WTC11 (cell line): ENCODE data around the gene OR1L8. TPM values are rescaled to one million over a fixed set of nuclear protein-coding genes. Genes with fewer than 3 reads are reported as not detected.
"Not testable (repeated sequence)": the region's sequence is repeated elsewhere in the genome, so short reads cannot be mapped to it uniquely, and the experiment has no call there.

Source experiments
- ATAC-seq: fragments of 200-7000 bp; cut with Tn5 transposase; 2 replicates; pipeline ENCODE4 v1.10.0; 2021; ENCODE audit warnings: mild to moderate bottlenecking, moderate library complexity
- Bru-seq: library from RNA; stranded (reverse); fragments of 400-500 nt; gene quantifications from one replicate; lab custom pipeline; 2021; lab: Mats Ljungman, UMichigan
- CTCF ChIA-PET: fragments of 300-600 bp; sonication (Branson Sonifier 250); formaldehyde crosslinking; loops from one replicate; lab custom pipeline; 2021; ENCODE audit warnings: antibody characterized with exemption; lab: Charles Lee
- POLR2A ChIA-PET: fragments of 350-600 bp; sonication (Branson Sonifier 250); formaldehyde crosslinking; loops from one replicate; lab custom pipeline; 2021; ENCODE audit warnings: antibody characterized with exemption; lab: Charles Lee
- DNase-seq: peaks from one replicate; pipeline ENCODE4 v3.0.0; 2021; ENCODE audit warnings: low spot score
- H3K27ac Mint-ChIP-seq: 2 replicates; pipeline ENCODE4 v1.8.0; 2021; ENCODE audit warnings: mixed read lengths
- H3K27me3 Mint-ChIP-seq: 2 replicates; pipeline ENCODE4 v1.8.0; 2021; ENCODE audit warnings: low read depth, mild to moderate bottlenecking, moderate library complexity, mixed read lengths
- H3K36me3 Mint-ChIP-seq: 2 replicates; pipeline ENCODE4 v1.8.0; 2021; ENCODE audit warnings: mixed read lengths
- H3K4me1 Mint-ChIP-seq: 2 replicates; pipeline ENCODE4 v1.8.0; 2022; ENCODE audit warnings: mixed read lengths
- H3K4me3 Mint-ChIP-seq: 2 replicates; pipeline ENCODE4 v1.8.0; 2021; ENCODE audit warnings: mild to moderate bottlenecking, moderate library complexity, mixed read lengths
- H3K9me3 Mint-ChIP-seq: 2 replicates; pipeline ENCODE4 v1.8.0; 2021; ENCODE audit warnings: mixed read lengths
- ATF2 ChIP-seq: sonication (generic); formaldehyde crosslinking; IDR thresholded peaks from 2 replicates; pipeline ENCODE4 v1.8.1; 2022; ENCODE audit warnings: low read depth, missing genetic modification reagents, borderline replicate concordance
- CBFB ChIP-seq: sonication (generic); formaldehyde crosslinking; IDR thresholded peaks from 2 replicates; pipeline ENCODE4 v1.8.1; 2022; ENCODE audit warnings: mild to moderate bottlenecking, low read depth, missing genetic modification reagents
- CREM ChIP-seq: sonication (generic); formaldehyde crosslinking; IDR thresholded peaks from 2 replicates; pipeline ENCODE4 v1.8.1; 2022; ENCODE audit warnings: mild to moderate bottlenecking, missing genetic modification reagents, moderate library complexity
- ELF4 ChIP-seq: sonication (generic); formaldehyde crosslinking; IDR thresholded peaks from 2 replicates; pipeline ENCODE4 v1.8.1; 2022; ENCODE audit warnings: low read depth, mild to moderate bottlenecking, moderate library complexity, missing genetic modification reagents
- EMX1 ChIP-seq: fragments of 250-450 bp; sonication (Bioruptor Pico); IDR thresholded peaks from 2 replicates; pipeline ENCODE4 v1.8.0; 2021; ENCODE audit warnings: mild to moderate bottlenecking
- ETV6 ChIP-seq: sonication (generic); formaldehyde crosslinking; IDR thresholded peaks from 2 replicates; pipeline ENCODE4 v1.8.1; 2022; ENCODE audit warnings: mild to moderate bottlenecking, missing genetic modification reagents
- FOXJ3 ChIP-seq: sonication (generic); formaldehyde crosslinking; IDR thresholded peaks from 2 replicates; pipeline ENCODE4 v1.9.0; 2021; ENCODE audit warnings: missing genetic modification reagents, mild to moderate bottlenecking, borderline replicate concordance
- GABPB1 ChIP-seq: sonication (generic); formaldehyde crosslinking; IDR thresholded peaks from 2 replicates; pipeline ENCODE4 v1.8.1; 2023; ENCODE audit warnings: mild to moderate bottlenecking, missing genetic modification reagents
- GRHL2 ChIP-seq: fragments of 250-450 bp; sonication (Bioruptor Pico); IDR thresholded peaks from 2 replicates; pipeline ENCODE4 v1.8.0; 2022; ENCODE audit warnings: mild to moderate bottlenecking, moderate library complexity; ENCODE audit not compliant: insufficient replicate concordance, severe bottlenecking
- HMGA2 ChIP-seq: fragments of 250-450 bp; sonication (Bioruptor Pico); IDR thresholded peaks from 2 replicates; pipeline ENCODE4 v1.4.0; 2021; ENCODE audit warnings: mild to moderate bottlenecking, moderate library complexity
- NFE2L1 ChIP-seq: sonication (generic); formaldehyde crosslinking; IDR thresholded peaks from 2 replicates; pipeline ENCODE4 v1.8.1; 2023; ENCODE audit warnings: missing genetic modification reagents
- NR2C2 ChIP-seq: sonication (generic); formaldehyde crosslinking; IDR thresholded peaks from 2 replicates; pipeline ENCODE4 v1.8.0; 2022; ENCODE audit warnings: mild to moderate bottlenecking, missing genetic modification reagents
- PRRX2 ChIP-seq: fragments of 250-450 bp; sonication (Bioruptor Pico); IDR thresholded peaks from 2 replicates; pipeline ENCODE4 v1.8.0; 2021; ENCODE audit warnings: mild to moderate bottlenecking
- RORB ChIP-seq: fragments of 250-450 bp; sonication (Bioruptor Pico); IDR thresholded peaks from 2 replicates; pipeline ENCODE4 v1.9.0; 2021; ENCODE audit warnings: mild to moderate bottlenecking
- SMAD3 ChIP-seq: sonication (generic); formaldehyde crosslinking; IDR thresholded peaks from 2 replicates; pipeline ENCODE4 v1.8.0; 2022; ENCODE audit warnings: missing genetic modification reagents, mild to moderate bottlenecking, borderline replicate concordance
- SMAD4 ChIP-seq: sonication (generic); formaldehyde crosslinking; IDR thresholded peaks from 2 replicates; pipeline ENCODE4 v1.8.0; 2022; ENCODE audit warnings: mild to moderate bottlenecking, missing genetic modification reagents
- TP53 ChIP-seq: sonication (generic); formaldehyde crosslinking; IDR thresholded peaks from 2 replicates; pipeline ENCODE4 v1.8.1; 2023; ENCODE audit warnings: mild to moderate bottlenecking, missing genetic modification reagents
- ZNF416 ChIP-seq: fragments of 250-450 bp; sonication (Bioruptor Pico); IDR thresholded peaks from 2 replicates; pipeline ENCODE4 v1.9.0; 2021; ENCODE audit warnings: mild to moderate bottlenecking, inconsistent platforms
- ZNF512 ChIP-seq: sonication (generic); formaldehyde crosslinking; IDR thresholded peaks from 2 replicates; pipeline ENCODE4 v1.8.1; 2022; ENCODE audit warnings: missing genetic modification reagents, borderline replicate concordance
- long read RNA-seq, 3 experiments: library from RNA in 1 of 3; library from capped mRNA in 1 of 3; library from polyadenylated mRNA in 1 of 3; unstranded in 2 of 3; stranded (forward) in 1 of 3; transcript quantifications; one replicate each; pipeline ENCODE4 v2.0.0, GENCODE V29; 2021
- total RNA-seq: library from RNA; stranded (reverse); gene quantifications from 3 replicates; pipeline ENCODE4 v1.2.3, GENCODE V29; 2021
- TF ChIP-seq, protein P1 (sequence below): sonication (generic); formaldehyde crosslinking; IDR thresholded peaks from 2 replicates; pipeline ENCODE4 v1.8.0; 2023; ENCODE audit warnings: missing genetic modification reagents
- TF ChIP-seq, protein P2 (sequence below): fragments of 250-450 bp; sonication (Bioruptor Pico); IDR thresholded peaks from 2 replicates; pipeline ENCODE4 v1.9.0; 2021; ENCODE audit warnings: mild to moderate bottlenecking
- TF ChIP-seq, protein P3 (sequence below): sonication (generic); formaldehyde crosslinking; conservative IDR thresholded peaks from 2 replicates; pipeline ENCODE4 v1.8.1; 2023; ENCODE audit warnings: mild to moderate bottlenecking, low read depth, missing genetic modification reagents, moderate library complexity
- TF ChIP-seq, protein P4 (sequence below): fragments of 250-450 bp; sonication (Bioruptor Pico); IDR thresholded peaks from 2 replicates; pipeline ENCODE4 v2.1.2; 2022; ENCODE audit warnings: mild to moderate bottlenecking, moderate library complexity
- TF ChIP-seq, protein P5 (sequence below): sonication (generic); formaldehyde crosslinking; IDR thresholded peaks from 2 replicates; pipeline ENCODE4 v1.8.1; 2023; ENCODE audit warnings: mild to moderate bottlenecking, missing genetic modification reagents

Gene OR1L8
- not detected in 3 replicates for total RNA-seq
- Bru-seq, nascent RNA = not detected
- long read RNA-seq, experiment 1 = 0 reads
- long read RNA-seq, experiment 2 = 0 reads
- long read RNA-seq, experiment 3 = 0 reads

DNA sequence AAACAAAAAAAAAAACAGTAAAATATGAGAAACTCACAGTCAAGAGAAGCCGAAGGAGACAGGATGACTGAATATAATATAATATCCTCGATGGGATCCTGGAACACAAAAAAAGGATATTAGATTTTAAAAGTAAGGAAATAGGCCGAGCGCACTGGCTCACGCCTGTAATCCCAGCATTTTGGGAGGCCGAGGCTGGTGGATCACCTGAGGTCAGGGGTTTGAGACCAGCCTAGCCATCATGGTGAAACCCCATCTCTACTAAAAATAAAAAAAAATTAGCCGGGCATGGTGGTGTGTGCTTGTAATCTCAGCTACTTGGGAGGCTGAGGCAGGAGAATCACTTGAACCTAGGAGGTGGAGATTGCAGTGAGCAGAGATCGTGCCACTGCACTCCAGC is at the start of gene OR1L8:
OR1L8 (minus strand) TSS at position 101 of the 400 bp plus-strand sequence. CDS start 14,907 bp downstream, outside the sequence.
- ATAC-seq, DNase-seq, H3K4me1 Mint-ChIP-seq, H3K4me3 Mint-ChIP-seq, H3K27me3 Mint-ChIP-seq, CTCF ChIA-PET, H3K27ac Mint-ChIP-seq, POLR2A ChIA-PET: not testable (repeated sequence)
- H3K36me3 Mint-ChIP-seq = peaks cover 22% of the 10 kb centered on the region
- H3K9me3 Mint-ChIP-seq = peaks cover 54% of the 10 kb centered on the region

GRCh38 chr9:122619996-122620395 is 36.8 kb upstream of the OR1L8 start:
- Mint-ChIP-seq H3K4me3 (no peak overlapping the region), H3K27ac (no peak overlapping the region), H3K9me3 (peaks cover 85% of the 10 kb centered on the region), H3K27me3 (peaks cover 15% of the 10 kb centered on the region), H3K4me1 (no peaks in the 10 kb centered on the region), H3K36me3 (peaks cover 45% of the 10 kb centered on the region)
- ATAC-seq (no peak), DNase-seq (no peak)
- ChIA-PET POLR2A (no interaction called here), CTCF (no interaction called here)
- TF ChIP-seq ELF4 (CRISPR knock-in tag) (no peak), ZNF512 (CRISPR knock-in tag) (no peak), PRRX2 (CRISPR knock-in tag) (no peak), FOXJ3 (no peak), TP53 (no peak), SMAD3 (CRISPR knock-in tag) (no peak), CBFB (CRISPR knock-in tag) (no peak), EMX1 (no peak), ATF2 (no peak)
- TF ChIP-seq, protein P1, sequence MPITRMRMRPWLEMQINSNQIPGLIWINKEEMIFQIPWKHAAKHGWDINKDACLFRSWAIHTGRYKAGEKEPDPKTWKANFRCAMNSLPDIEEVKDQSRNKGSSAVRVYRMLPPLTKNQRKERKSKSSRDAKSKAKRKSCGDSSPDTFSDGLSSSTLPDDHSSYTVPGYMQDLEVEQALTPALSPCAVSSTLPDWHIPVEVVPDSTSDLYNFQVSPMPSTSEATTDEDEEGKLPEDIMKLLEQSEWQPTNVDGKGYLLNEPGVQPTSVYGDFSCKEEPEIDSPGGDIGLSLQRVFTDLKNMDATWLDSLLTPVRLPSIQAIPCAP (CRISPR knock-in tag) = no peak
- TF ChIP-seq, protein P2, sequence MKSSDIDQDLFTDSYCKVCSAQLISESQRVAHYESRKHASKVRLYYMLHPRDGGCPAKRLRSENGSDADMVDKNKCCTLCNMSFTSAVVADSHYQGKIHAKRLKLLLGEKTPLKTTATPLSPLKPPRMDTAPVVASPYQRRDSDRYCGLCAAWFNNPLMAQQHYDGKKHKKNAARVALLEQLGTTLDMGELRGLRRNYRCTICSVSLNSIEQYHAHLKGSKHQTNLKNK (CRISPR knock-in tag) = no peak

GRCh38 chr9:122614362-122614761 is 31.2 kb upstream of the OR1L8 start, which contains the start of gene OR1Q1:
Gene OR1Q1, plus strand, starts transcription at chr9:122614738. Its CDS starts 0 bp downstream, at chr9:122614738.
- no peak for DNase-seq
- TF ChIP-seq, protein P3, sequence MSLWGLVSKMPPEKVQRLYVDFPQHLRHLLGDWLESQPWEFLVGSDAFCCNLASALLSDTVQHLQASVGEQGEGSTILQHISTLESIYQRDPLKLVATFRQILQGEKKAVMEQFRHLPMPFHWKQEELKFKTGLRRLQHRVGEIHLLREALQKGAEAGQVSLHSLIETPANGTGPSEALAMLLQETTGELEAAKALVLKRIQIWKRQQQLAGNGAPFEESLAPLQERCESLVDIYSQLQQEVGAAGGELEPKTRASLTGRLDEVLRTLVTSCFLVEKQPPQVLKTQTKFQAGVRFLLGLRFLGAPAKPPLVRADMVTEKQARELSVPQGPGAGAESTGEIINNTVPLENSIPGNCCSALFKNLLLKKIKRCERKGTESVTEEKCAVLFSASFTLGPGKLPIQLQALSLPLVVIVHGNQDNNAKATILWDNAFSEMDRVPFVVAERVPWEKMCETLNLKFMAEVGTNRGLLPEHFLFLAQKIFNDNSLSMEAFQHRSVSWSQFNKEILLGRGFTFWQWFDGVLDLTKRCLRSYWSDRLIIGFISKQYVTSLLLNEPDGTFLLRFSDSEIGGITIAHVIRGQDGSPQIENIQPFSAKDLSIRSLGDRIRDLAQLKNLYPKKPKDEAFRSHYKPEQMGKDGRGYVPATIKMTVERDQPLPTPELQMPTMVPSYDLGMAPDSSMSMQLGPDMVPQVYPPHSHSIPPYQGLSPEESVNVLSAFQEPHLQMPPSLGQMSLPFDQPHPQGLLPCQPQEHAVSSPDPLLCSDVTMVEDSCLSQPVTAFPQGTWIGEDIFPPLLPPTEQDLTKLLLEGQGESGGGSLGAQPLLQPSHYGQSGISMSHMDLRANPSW (CRISPR knock-in tag) = no peak
- TF ChIP-seq ETV6 (no peak), RORB (no peak), SMAD3 (CRISPR knock-in tag) (no peak), HMGA2 (CRISPR knock-in tag) (no peak), SMAD4 (no peak), GABPB1 (CRISPR knock-in tag) (no peak), NR2C2 (no peak), GRHL2 (CRISPR knock-in tag) (no peak), ZNF416 (CRISPR knock-in tag) (no peak), NFE2L1 (CRISPR knock-in tag) (no peak), CREM (no peak)
- TF ChIP-seq, protein P4, sequence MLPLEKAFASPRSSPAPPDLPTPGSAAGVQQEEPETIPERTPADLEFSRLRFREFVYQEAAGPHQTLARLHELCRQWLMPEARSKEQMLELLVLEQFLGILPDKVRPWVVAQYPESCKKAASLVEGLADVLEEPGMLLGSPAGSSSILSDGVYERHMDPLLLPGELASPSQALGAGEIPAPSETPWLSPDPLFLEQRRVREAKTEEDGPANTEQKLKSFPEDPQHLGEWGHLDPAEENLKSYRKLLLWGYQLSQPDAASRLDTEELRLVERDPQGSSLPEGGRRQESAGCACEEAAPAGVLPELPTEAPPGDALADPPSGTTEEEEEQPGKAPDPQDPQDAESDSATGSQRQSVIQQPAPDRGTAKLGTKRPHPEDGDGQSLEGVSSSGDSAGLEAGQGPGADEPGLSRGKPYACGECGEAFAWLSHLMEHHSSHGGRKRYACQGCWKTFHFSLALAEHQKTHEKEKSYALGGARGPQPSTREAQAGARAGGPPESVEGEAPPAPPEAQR = no peak
- TF ChIP-seq, protein P5, sequence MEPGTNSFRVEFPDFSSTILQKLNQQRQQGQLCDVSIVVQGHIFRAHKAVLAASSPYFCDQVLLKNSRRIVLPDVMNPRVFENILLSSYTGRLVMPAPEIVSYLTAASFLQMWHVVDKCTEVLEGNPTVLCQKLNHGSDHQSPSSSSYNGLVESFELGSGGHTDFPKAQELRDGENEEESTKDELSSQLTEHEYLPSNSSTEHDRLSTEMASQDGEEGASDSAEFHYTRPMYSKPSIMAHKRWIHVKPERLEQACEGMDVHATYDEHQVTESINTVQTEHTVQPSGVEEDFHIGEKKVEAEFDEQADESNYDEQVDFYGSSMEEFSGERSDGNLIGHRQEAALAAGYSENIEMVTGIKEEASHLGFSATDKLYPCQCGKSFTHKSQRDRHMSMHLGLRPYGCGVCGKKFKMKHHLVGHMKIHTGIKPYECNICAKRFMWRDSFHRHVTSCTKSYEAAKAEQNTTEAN (CRISPR knock-in tag) = no peak
- POLR2A ChIA-PET = no interaction called here
- Mint-ChIP-seq H3K27ac (no peak within 1 kb of the TSS), H3K4me3 (no peak within 1 kb of the TSS), H3K9me3 (peaks cover 82% of the 10 kb centered on the region), H3K36me3 (peaks cover 30% of the 10 kb centered on the region), H3K4me1 (no peaks in the 10 kb centered on the region), H3K27me3 (peaks cover 12% of the 10 kb centered on the region)
- ATAC-seq = no peak
- CTCF ChIA-PET = no interaction called here
